HEK293T (cell line): Measurements from ENCODE around the gene TIPARP.

Source experiments
- ARNT ChIP-seq: fragments of 450-650 bp; IDR thresholded peaks from 2 replicates; pipeline ENCODE4 v1.6.1; 2017; ENCODE audit warnings: mild to moderate bottlenecking
- BHLHE40 ChIP-seq: fragments of 450-650 bp; IDR thresholded peaks from 2 replicates; pipeline ENCODE4 v1.6.1; 2016; ENCODE audit warnings: mild to moderate bottlenecking, moderate library complexity, borderline replicate concordance
- FOXK2 ChIP-seq: fragments of 450-650 bp; IDR thresholded peaks from 2 replicates; pipeline ENCODE4 v1.6.1; 2016; ENCODE audit warnings: mild to moderate bottlenecking
- L3MBTL2 ChIP-seq: fragments of 450-650 bp; conservative IDR thresholded peaks from 2 replicates; pipeline ENCODE4 v1.6.1; 2016; ENCODE audit warnings: mild to moderate bottlenecking
- NFRKB ChIP-seq: fragments of 450-650 bp; IDR thresholded peaks from 2 replicates; pipeline ENCODE4 v1.6.1; 2016; ENCODE audit warnings: mild to moderate bottlenecking, moderate library complexity
- SP1 ChIP-seq: fragments of 450-650 bp; IDR thresholded peaks from 2 replicates; pipeline ENCODE4 v1.6.1; 2017
- SUZ12 ChIP-seq: fragments of 450-650 bp; IDR thresholded peaks from 2 replicates; pipeline ENCODE4 v1.6.1; 2016; ENCODE audit warnings: mild to moderate bottlenecking
- TARDBP ChIP-seq: fragments of 450-650 bp; IDR thresholded peaks from 2 replicates; pipeline ENCODE4 v1.6.1; 2016
- ZNF384 ChIP-seq: fragments of 450-650 bp; IDR thresholded peaks from 2 replicates; pipeline ENCODE4 v1.6.1; 2016

DNA sequence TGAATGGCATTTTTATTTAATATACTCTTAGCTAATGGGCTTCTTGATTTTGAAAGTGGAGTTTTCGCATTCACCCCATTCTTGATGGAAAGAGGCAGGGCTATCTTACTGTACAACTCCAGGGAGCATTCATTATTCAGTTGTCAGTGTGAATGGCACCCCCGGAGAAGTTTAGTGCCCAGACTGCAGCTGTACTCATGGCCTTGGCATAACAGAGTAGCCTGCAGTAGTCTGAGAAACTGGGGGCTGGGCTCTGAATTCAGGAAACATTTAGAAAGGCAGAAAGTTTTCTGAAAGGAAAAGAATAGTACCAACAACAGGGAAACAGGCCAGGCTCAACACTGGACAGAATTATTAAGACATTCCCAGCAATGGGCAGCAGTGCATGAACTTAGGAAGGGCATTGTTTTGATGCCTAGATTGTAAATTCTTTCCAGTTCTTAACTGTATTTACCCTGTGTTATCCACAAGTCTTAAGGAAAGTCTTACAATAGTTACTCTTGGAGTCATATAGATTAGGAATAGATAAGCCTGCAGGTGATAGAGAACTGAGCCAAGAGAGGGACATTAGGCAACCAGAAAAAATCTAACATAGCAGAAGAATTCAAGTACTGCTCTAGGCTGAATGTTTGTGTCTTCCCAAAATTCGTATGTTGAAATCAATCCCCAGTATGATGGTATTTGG, 44.4 kb downstream of the TIPARP start:
- TF ChIP-seq ZNF384 (no peak), SP1 (no peak), L3MBTL2 (no peak), BHLHE40 (no peak), ARNT (no peak), TARDBP (no peak), FOXK2 (no peak), SUZ12 (no peak), NFRKB (no peak)
